SK-N-MC (cell line): ENCODE data around the gene PLD1.

Source experiments
- EZH2 ChIP-seq: fragments of 200-600 bp; sonication (generic); IDR thresholded peaks from one replicate; pipeline ENCODE4 v1.6.1; 2017; ENCODE audit warnings: antibody characterized with exemption
- POLR2AphosphoS5 ChIP-seq: IDR thresholded peaks from 2 replicates; pipeline ENCODE4 v1.6.1; 2012; ENCODE audit warnings: mild to moderate bottlenecking, low read depth, low read length, borderline replicate concordance

DNA sequence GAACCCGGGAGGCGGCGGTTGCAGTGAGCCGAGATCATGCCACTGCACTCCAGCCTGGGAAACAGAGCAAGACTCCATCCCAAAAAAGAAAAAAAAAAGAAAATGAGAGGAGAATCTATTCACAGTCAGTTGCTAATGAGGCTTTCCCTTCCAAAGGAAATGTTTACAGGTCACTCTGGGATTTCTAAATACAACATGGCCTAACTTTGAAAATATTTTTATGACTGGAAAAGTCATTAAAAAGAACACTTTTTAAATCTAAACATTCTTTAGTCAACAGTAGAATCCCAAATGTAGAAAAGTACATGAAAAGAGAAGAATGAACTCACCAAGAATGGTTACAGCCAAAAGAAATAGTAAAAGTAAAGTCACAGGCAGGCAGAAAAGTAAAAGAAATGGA, 78.6 kb downstream of the PLD1 start:
- TF ChIP-seq POLR2AphosphoS5 (no peak), EZH2 (no peak)
